Limb (tissue), 2 donors: ENCODE measurements around the gene MYL6.
"Not testable (repeated sequence)": the region's sequence is repeated elsewhere in the genome, so short reads cannot be mapped to it uniquely, and the experiment has no call there.

Experiments
- DNase-seq, 2 donors: peaks; one replicate each; pipeline ENCODE4 v3.0.0-alpha.2; 2016; ENCODE audit errors: extremely low spot score in 2 of 2

The MYL6 gene

GRCh38 chr12:56189099-56189917 is 31.1 kb downstream of the MYL6 start, which contains the start of gene SMARCC2:
Gene SMARCC2, minus strand, starts transcription at chr12:56189483. Its CDS starts 22 bp downstream, at chr12:56189461.
- DNase-seq = peak; percentile 88 to 92

GRCh38 chr12:56189918-56190694 is 31.9 kb downstream of the MYL6 start:
- DNase-seq = peak; percentile 86 to 98

GRCh38 chr12:56190695-56191155 is 32.6 kb downstream of the MYL6 start:
- DNase-seq = peak in 1 of 2 donors; percentile 30

- no peak for DNase-seq
Measured at GRCh38 chr12:56192582-56192981, 34.4 kb downstream of the MYL6 start.

- peak; percentile 74 to 87 for DNase-seq
Measured at GRCh38 chr12:56193025-56193578, 34.9 kb downstream of the MYL6 start.

GRCh38 chr12:56196818-56197550 is 38.8 kb downstream of the MYL6 start:
- DNase-seq = not testable (repeated sequence)

GRCh38 chr12:56197921-56198635 is 39.9 kb downstream of the MYL6 start:
- DNase-seq = no peak

- DNase-seq = no peak
Measured at GRCh38 chr12:56198836-56199235, 40.7 kb downstream of the MYL6 start.

GRCh38 chr12:56202366-56202765 is 44.2 kb downstream of the MYL6 start:
- DNase-seq = no peak

GRCh38 chr12:56202838-56203237 is 44.7 kb downstream of the MYL6 start:
- DNase-seq = no peak

- DNase-seq = no peak
Measured at GRCh38 chr12:56204275-56204674, 46.1 kb downstream of the MYL6 start.

GRCh38 chr12:56205445-56205844 is 47.3 kb downstream of the MYL6 start:
- DNase-seq = no peak

- DNase-seq = peak in 1 of 2 donors; percentile 43
Measured at GRCh38 chr12:56206452-56207166, 48.5 kb downstream of the MYL6 start.

GRCh38 chr12:56208006-56208405 is 49.8 kb downstream of the MYL6 start:
- no peak for DNase-seq
